GM10266 (cell line): ENCODE data around the gene P2RX3.

ENCODE experiments used
- DNase-seq: peaks from one replicate; pipeline ENCODE4 v3.0.0; 2012; ENCODE audit errors: extremely low spot score
- CTCF ChIP-seq: IDR thresholded peaks from 2 replicates; pipeline ENCODE4 v1.5.1; 2012; ENCODE audit warnings: mild to moderate bottlenecking, low read depth; ENCODE audit not compliant: control insufficient read depth, insufficient read depth; ENCODE audit errors: missing control alignments

P2RX3 gene

GRCh38 chr11:57407941-57408475 is 69.9 kb downstream of the P2RX3 start:
- DNase-seq, result no peak
- TF ChIP-seq CTCF, result no peak

DNA sequence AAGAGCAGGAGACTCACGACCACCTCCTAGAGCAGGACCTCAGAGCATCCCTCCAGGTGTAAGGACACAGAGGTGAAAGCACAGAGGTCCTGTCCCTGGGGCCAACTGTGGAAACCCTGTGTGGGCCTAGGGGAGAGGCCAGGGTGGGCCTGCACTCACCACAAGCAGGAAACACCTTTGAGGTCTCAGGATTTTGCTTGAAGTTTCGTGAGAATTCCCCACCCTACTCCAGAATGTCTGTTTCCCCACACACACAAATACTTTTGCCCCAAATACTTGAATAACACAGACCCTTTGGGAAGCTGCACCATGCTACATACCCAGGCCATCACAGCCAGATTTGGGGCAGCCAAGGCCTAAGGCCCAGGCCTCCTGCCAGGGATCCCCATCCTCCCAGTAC is 70.6 kb downstream of the P2RX3 start:
- TF ChIP-seq CTCF, result no peak
- no peak for DNase-seq

- DNase-seq, result no peak
- no peak for TF ChIP-seq CTCF
Observed at GRCh38 chr11:57409321-57410100, 71.4 kb downstream of the P2RX3 start.

GRCh38 chr11:57410287-57410686 is 72.1 kb downstream of the P2RX3 start:
- no peak for DNase-seq
- no peak for TF ChIP-seq CTCF

GRCh38 chr11:57413681-57414080 is 75.5 kb downstream of the P2RX3 start:
- DNase-seq, result no peak
- no peak for TF ChIP-seq CTCF

DNA sequence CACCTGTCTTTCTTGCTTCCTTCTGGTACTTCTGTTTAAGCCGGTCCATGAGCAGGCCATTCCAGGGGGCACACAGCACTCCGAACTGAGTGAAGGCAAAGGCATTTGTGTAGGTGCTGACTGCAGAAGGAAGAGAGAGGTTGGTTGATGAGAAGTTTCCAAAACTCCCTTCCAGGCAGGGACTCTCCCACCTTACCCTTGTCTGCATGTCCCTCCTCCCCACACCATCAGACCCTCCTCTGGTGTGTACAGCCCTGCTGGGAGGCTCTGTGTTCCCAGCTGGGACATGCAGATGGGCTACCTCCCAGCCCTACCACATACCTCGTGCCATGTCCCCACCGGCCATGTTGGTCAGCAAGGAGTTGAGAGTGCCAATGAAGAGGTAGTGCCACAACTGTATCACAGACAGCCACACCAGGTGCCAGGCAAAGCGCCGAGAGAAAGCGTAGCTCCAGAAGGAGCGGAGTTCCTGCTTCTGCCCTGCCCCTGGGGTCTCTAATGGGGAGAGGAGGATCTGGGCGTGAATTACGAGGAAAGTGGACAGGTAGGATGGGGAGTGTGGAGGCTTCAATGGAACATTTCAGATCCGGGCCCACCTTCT is 76.6 kb downstream of the P2RX3 start:
- no peak for TF ChIP-seq CTCF

DNA sequence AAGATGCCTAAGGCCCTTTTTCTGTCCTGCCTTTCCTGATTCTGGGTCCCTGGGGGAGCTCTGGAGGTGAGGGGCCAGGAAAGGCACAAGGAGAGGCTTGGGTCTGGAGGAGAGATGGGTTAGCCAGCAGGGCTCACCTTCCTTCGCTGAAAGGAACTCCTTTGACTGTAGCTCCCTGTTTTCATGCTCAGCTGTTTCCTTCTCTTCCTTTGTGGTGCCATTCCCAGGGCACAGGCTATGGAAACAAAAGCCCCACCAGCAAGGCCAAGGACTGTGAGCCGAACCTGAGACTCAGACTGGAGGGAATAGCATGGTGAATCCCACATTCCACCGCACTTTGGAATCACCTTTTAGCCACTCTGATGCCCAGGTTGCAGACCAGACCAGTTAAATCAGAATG is 78.3 kb downstream of the P2RX3 start:
- no peak for TF ChIP-seq CTCF
- DNase-seq, result no peak

More for the DNA sequence above, 76.6 kb downstream of the P2RX3 start:
- DNase-seq, result no peak
